CD4-positive, alpha-beta T cell treated with Interleukin-15 for 1 hour (primary cell): ENCODE data around the gene JARID2.
"Not testable (repeated sequence)": the region's sequence is repeated elsewhere in the genome, so short reads cannot be mapped to it uniquely, and the experiment has no call there.

Experiments used
- DNase-seq: peaks from one replicate; pipeline ENCODE4 v3.0.0-alpha.2; 2020

JARID2 gene

GRCh38 chr6:15531973-15532372, 286.1 kb downstream of the JARID2 start:
- no peak for DNase-seq

- DNase-seq: no peak
These were observed 287.6 kb downstream of the JARID2 start for GRCh38 chr6:15533379-15534026.

- DNase-seq: peak; percentile 58
These were observed 289.1 kb downstream of the JARID2 start for GRCh38 chr6:15534974-15535373.

GRCh38 chr6:15535495-15536197, 289.8 kb downstream of the JARID2 start:
- DNase-seq: no peak

GRCh38 chr6:15536198-15536955, 290.5 kb downstream of the JARID2 start:
- no peak for DNase-seq

- no peak for DNase-seq
These were observed 292.2 kb downstream of the JARID2 start for GRCh38 chr6:15538106-15538505.

- no peak for DNase-seq
These were observed 293.1 kb downstream of the JARID2 start for GRCh38 chr6:15538766-15539495.

- DNase-seq: no peak
These were observed 293.9 kb downstream of the JARID2 start for GRCh38 chr6:15539722-15540270.

GRCh38 chr6:15543332-15543917, 297.6 kb downstream of the JARID2 start:
- not testable (repeated sequence) for DNase-seq

- no peak for DNase-seq
These were observed 298.5 kb downstream of the JARID2 start for GRCh38 chr6:15544321-15544900.

GRCh38 chr6:15546591-15546990, 300.7 kb downstream of the JARID2 start:
- no peak for DNase-seq

- no peak for DNase-seq
These were observed 301.5 kb downstream of the JARID2 start for GRCh38 chr6:15547400-15547799.

- no peak for DNase-seq
These were observed 303.5 kb downstream of the JARID2 start for GRCh38 chr6:15549371-15549770.

GRCh38 chr6:15550546-15551123, 304.8 kb downstream of the JARID2 start:
- DNase-seq: no peak

GRCh38 chr6:15551262-15551661, 305.4 kb downstream of the JARID2 start:
- no peak for DNase-seq

- DNase-seq: no peak
These were observed 305.9 kb downstream of the JARID2 start for GRCh38 chr6:15551798-15552197.

GRCh38 chr6:15553031-15553430, 307.2 kb downstream of the JARID2 start:
- DNase-seq: no peak

- DNase-seq: no peak
These were observed 307.9 kb downstream of the JARID2 start for GRCh38 chr6:15553736-15554294.

GRCh38 chr6:15554728-15555100, 308.8 kb downstream of the JARID2 start:
- no peak for DNase-seq

GRCh38 chr6:15555101-15556038, 309.5 kb downstream of the JARID2 start:
- DNase-seq: no peak
